AG08396 (cell line): ENCODE data around the gene ANAPC15.
A peak's percentile ranks its signal among the peaks of the same experiment; 100 is the strongest.

Experiments
- DNase-seq: peaks from one replicate; pipeline ENCODE4 v3.0.0; 2012; ENCODE audit warnings: low spot score, mixed read lengths

The ANAPC15 gene

DNA sequence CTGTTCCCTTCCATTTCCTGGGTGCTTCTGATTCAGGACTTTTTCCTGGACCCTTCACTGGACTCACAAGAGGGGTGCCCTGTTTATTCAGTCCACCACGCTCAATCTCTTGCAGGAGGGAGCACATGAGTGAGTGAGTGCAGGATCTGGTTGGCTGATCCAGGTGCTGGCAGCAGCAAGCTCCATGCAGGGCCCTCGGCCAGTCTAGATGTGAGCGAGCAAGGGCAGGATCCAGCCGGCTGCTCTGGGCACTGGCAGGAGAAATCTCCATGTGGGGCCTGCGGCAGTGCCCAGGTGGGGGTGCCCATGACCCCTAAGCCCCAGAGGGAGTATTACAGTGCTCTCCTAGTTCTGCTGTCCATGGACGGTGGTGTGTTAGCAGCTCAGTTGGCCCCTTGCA is 11.6 kb upstream of the ANAPC15 start:
- no peak for DNase-seq

DNA sequence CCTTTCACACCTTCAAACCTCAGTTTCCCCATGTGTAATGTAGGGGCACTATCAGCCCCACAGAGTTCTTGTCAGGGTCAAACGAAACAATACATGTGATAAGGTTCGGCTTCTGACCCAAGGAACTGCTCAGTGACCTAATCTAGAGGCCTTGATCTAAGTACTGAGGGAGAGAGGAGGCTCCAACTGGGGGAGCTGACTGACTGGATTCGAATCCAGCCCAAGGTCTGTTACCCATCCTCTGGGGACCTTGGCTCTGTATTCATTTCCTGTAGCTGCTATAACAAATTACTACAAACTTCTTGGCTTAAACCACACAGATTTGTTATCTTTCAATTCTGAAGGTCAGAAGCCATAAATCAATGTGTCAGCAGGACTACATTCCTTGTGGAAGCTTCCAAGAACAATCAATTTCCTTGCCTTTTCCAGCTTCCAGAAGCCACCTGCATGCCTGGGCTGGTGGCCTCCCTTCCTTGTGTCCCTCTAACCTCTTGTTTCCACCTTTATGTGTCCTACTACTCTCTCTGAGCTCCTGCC is 10.7 kb upstream of the ANAPC15 start:
- no peak for DNase-seq

DNA sequence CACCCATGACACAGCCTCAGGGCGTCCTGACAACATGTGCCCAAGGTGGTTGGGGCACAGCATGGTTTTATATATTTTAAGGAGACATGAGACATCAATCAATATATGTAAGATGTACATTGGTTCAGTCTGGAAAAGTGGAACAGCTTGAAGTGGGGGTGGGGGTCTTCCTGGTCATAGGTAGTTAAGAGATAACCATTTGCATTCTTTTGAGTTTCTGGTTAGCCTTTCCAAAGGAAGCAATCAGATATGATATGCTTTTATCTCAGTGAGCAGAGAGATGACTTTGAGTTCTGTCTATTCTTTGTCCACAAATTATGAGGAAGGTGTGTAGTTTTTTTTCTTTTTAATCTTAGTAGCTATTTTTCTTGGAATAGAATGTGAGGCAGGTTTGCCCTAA is 10.1 kb upstream of the ANAPC15 start:
- DNase-seq, result no peak

DNA sequence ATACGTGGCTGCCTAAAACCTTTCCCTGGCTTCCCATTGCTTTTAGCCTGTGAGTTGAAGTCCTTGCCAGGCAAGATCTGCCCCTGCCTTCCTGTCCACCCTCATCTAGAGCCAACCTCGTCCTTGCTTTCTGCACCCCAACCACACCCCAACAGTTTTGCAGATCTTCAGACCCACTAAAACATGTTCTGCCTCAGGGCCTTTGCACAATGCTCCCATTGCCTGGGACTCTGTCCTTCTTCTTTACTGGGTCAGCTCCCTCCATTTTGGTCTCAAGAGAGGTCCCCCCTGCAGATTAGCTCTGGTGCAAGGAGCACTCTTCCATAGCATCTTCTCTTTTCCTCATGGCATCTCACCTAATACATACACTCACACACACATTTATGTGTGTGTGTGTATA is 8.4 kb upstream of the ANAPC15 start:
- no peak for DNase-seq

DNA sequence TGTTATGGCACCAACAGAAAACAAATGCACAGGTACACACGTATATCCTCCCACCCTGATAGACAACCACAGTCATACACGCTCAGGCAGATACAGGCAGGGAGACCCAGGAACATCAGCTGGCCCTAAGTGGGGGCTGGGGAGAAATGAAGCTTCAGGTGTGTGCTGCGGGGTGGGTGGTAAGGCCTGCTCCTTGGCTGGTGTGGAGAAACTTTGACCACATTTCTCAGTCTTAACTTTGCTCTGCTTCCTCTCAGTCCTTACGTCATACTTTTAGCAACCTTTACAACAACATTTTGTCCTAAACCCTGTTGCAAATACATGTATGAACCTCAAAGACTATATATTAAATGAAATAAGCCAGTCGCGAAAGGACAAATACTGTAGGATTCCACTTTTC is 6.7 kb upstream of the ANAPC15 start:
- no peak for DNase-seq

DNA sequence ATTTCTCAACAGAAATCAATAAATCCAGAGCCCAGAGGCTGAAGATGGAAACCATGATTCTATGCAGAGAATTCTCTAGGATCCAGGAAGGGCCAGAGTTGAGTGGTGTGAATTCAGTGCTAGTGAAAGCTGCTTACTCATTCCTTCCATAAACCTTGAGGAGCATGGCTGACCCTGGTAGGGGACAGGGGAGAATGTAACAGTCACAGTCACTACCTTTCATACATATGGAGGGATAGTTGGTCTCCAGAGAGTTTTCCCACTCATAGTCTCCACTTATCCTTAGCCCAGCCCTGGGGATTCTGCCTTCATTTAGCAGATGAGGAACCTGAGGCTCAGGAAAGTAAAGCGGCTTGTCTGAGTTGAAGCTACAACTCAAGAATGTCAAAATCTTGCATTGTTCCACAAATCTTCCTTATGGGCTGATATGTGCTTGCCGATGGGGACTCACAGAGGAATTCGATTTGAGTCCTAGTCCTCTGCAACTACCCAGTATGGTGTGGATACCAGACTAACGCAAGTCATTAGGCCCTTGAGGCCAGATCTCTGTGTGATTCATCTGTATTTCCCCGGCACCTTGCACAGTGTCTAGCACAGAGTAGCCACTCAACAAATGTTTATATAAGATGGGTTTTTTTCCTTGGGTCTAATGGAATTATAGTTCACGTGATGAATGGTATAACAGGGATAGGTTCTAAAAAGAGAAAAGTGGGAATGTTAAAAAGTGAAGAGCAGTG is 3.7 kb upstream of the ANAPC15 start:
- DNase-seq, result no peak

DNA sequence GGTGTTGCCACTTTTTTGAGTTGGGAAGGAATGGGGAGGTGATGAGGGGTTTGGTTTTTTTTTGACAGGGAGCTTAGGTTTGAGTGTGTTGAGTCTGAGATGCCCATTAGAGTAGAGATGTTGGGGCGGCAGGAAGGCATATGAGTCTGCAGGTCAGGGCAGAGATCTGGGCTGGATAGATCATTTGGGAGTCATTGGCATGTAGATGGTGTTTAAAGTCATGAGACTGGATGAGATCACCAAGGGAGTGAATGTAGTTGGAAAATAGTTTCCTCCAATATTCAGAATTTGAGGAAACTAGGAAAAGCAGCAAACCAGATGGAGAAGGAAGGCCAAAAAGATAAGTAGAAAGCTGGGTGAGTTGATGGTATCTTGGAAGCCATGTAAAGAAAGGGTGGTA is 2.1 kb upstream of the ANAPC15 start:
- no peak for DNase-seq

DNA sequence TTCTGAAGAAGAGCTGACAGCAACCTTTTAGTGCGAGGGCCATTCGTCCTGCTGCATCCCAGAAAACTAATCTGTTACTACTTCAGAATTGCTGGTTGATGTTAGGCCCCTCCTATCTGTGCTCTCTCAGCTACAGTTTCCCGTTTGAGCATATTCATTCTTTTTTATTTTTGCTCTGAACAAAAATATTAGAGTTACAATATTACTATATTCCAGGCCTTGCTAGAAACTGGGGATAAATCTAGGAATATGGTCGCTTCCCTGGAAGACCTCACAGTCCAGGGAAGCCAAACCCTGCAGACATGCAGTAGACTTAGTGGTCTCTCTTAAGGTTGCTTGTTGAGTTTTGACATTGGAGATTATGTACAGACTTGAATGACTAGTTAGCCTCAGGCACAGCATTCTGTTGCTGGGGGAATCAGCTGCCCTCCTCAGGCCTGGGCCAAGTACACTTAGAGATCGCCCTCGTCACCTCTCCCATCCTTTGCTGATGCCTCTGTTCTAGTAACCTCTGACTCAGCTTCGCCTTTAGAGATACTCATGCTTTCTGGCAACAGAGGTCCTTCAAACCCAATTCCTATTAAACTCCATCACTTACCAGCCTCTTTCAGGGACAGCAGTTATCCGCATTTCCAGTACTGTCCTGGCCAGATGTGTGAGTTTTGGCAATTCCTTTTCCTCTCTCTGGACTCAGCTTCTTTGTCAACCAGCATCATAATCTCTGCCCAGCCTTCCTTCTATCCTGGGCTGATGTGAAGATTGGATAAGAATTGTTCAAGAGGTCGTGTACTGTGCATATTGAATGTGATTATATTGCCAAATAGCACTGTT is 698 bp upstream of the ANAPC15 start:
- DNase-seq, result no peak

DNA sequence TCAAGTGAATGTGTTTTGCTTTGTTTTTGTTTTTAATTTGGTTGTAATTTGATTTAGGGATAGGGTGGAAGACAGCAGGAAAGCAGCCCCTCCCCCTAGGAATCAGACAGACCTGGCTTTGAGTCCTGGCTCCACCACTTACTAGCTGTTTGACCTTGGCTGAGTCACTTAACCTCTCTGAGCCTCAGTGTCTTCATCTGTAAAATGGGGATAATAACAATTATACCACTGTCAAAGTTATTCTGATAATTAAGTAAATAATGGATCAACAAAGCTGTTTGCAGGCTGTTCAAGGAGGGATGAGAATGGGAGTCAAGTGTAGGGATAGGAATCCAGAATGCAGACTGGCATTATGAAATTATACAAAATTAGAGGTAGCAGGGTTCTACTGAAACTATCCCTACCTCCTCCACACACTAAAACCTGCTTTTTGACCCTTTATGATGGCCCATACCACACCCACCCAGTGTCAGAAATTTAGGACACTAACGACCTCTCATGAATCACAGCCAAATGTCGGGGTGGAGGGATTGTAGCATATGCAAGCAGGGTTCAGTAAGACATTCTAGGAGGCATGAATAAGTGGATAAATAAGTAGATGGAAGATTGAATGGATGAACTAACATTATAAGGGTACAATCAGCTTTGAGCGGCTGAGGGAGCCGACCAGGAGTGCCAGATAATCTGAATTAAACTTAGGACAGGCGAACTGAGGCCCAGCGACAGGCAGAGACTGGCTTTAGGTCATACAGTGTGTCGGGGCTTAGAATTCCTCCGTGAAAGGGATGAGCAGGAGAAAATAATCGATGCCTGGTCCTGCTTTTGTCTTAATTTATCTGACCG is 974 bp downstream of the ANAPC15 start:
- DNase-seq, result no peak

DNA sequence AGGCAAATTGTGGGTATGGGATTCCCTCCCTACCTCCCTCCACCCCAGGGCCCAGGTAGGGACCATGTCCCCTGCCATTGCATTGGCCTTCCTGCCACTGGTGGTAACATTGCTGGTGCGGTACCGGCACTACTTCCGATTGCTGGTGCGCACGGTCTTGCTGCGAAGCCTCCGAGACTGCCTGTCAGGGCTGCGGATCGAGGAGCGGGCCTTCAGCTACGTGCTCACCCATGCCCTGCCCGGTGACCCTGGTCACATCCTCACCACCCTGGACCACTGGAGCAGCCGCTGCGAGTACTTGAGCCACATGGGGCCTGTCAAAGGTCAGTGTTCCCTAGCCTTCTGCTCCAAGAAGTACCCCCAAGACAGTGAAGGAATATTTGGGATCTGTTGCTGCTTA is 6.6 kb downstream of the ANAPC15 start, which contains the start of gene TOMT:
Gene TOMT, plus strand, starts transcription at position 37 of the 400 bp plus-strand sequence. Its CDS starts 28 bp downstream, at position 65.
- DNase-seq, result no peak

DNA sequence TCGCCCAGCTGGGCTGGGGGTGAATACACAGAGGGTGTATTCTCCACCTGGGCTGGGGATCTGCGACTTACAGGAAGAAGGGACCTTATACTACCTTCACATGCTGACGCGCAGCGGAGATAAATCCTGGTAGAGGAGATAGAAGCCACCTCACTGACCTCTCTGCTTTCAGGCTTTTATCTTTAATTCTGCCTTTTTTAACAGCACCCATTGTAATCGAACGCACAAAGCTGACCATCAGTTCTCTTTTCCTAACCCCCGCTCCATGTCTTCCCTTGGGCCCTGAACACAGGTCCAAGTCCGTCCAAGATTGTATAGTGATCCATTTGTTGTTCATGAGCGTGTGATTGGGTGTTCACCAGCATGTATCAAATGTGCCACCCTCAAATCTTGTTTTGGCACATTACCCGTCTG is 8.7 kb downstream of the ANAPC15 start:
- DNase-seq, result no peak

DNA sequence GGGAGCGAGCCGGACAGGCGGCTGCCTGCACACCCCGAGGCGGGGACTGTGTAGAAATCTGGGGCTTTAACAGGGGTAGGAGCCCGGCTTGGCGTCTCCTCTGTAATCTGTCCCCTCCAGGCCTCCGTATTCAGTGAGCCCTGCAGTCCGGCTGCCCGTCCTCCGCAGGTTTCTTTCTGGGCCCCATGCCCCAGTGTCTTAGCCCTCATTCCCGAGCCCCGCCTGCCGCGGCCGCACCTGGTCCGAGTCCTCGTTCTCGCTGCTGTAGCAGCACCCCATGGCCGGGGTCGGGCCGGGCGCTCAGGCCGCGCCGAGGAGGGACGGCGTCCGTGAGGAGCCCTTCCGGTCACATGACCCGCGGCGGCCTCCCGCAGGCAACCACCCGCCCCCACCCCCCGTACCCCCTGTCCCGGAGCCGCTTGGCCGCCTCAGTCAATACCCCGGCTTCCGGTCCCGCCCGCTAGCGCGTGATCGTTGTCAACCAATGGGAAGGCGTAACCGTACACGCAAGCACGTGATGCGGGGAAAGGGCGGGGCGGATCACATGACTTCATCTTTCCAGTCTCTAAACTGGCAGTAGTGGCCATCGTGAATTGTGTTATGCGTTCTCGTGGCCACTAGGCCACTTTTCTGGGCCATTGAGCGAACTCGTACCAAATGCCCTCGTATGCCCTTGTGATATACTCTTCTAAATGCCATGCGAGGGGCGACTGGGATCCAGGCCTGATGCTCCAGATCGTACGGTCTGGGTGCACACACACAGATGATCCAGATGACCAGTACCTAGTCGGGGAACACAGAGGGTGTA is 9.3 kb downstream of the ANAPC15 start, which contains the start of gene LAMTOR1:
Gene LAMTOR1, minus strand, starts transcription at position 352 of the 808 bp plus-strand sequence. Its CDS starts 73 bp downstream, at position 279.
- DNase-seq, result peak; percentile 96

DNA sequence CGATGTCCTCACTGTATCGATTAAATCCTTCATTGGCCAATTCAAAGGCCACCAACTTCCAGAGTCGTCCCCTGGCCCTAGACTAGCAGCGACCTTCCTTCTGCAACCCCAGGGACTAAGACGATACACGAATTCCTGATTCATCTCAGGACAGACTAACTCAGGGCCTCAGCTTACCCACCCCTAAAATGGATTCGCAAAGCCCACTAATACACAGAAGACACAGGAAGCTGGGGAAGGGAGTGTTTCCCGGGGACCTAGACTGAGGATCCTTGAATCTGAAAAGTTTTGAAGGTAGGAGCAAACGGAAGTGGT is 9.9 kb downstream of the ANAPC15 start:
- DNase-seq, result no peak

DNA sequence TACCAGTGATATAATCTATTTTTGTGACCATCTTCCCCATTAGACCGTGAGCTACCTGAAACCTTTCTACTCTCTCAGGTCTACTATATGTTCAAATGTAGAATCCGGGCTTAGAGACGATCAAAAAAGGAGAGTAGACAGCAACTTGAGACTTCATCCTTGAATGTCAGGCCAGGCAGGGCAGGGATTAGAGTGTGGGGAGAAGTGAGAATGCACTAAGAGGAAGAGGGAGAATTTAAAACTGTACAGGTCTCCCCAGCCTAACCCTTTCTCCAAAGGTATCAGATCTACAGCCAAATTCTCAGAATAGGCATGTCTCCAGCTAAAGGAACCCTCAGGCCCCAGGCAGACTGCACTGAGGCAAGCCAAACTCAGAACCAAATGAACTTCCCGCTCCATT is 10.3 kb downstream of the ANAPC15 start:
- no peak for DNase-seq

DNA sequence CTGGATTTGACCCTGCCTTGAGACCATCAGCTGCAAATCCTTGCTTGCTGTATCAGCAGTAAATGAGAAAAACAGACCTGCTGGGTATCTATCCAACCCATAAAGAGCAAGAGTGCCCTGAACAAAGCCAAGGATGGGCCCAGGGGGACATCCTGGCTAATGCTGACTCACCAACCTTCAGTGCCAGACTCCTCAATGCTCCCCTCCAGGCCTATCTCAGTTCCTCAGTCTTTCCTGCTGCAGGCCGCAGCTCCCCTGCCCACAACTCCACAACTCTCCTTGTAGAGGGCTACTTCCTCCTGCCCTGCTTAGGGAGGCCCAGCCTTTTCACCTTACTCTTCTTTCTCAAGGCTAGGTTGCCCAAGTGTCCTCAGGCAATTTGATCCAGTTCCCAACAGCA is 12.0 kb downstream of the ANAPC15 start:
- DNase-seq, result no peak

DNA sequence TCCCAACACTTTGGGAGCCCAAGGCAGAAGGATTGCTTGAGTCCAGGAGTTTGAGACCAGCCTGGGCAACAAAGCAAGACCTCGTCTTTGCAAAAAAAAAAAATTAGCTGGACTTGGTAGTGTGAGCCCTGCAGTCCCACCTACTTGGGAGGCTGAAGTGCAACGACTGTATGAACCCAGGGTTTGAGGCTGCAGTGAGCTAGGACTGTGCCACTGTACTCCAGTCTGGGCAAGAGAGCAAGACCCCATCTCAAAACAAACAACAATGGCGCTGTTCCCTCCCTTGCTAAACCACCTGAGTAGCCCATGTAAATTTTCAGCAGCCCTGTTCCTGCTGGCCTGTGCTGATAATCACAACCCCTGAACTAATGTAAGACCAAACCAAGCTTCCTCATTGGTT is 12.5 kb downstream of the ANAPC15 start:
- DNase-seq, result no peak

DNA sequence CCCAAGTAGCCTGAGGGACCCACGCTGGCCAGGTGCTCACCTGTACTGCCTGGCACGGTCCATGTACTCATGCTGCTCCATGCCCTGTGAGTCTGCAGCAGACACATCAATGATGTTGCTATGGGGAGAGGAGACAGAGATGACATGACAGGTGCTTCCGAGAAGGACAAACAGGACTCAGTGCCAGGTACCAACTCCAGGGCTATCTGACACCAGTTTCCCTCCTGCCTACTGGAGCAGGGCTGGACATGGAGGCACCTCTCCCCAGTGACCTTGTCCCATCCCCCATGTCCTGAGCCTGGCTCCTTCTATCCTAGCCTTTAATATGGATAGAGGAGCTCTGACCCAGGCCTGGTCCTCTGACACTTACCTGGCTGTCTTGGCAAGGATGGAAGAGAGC is 13.8 kb downstream of the ANAPC15 start:
- no peak for DNase-seq

DNA sequence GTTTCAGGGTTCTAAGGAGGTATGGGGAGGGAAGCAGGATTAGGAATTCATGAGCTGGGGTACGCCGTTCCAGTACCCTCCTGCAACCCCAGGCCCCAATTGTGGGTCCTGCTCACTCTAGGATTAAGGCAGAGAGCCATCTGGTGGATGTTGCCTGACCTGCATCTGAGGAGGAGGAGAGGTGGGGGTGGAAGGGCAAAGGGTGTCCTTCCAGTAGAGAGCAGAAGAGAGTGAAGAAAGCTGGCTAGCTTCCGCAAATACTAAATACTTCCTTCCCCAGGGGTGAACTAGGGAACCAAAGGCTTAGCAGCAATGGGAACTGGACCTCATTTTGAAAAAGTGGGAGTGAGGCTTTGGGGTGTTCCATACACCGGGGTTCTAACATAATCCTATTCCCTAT is 21.2 kb downstream of the ANAPC15 start:
- DNase-seq, result peak; percentile 76

DNA sequence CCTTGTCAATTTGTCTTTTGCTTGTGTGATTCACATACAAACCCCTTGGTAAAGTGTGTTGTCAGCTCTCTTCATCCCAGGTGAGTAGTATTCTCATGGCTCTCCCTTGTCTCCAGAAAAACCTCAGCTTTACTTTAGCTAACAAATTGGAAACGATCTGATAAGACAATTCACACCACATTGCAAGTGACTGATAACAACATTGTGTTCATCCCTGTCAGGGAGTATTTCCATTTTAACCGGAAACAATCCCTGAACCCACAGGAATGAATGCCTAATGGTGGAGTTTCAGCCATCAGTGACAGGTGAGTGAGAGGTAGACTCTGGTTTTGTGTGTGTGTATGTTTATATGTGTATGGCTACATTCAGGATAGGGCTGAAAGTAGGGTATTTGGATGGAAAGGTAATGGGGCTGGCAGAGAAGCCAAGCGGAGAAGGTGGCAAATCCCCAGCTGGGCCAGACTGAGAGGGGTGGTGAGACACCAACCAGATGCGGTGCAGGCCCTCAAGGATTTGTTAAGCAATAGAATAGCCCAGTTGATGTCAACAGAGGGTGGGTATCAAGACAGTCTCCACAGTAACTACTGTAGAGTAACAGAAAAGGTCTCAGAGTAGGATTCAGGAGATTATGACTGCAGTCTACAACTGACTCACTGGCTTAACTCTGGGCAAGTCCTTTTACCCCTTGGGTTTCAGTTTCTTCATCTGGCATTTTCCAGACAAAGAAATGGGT is 24.3 kb downstream of the ANAPC15 start:
- DNase-seq, result no peak

DNA sequence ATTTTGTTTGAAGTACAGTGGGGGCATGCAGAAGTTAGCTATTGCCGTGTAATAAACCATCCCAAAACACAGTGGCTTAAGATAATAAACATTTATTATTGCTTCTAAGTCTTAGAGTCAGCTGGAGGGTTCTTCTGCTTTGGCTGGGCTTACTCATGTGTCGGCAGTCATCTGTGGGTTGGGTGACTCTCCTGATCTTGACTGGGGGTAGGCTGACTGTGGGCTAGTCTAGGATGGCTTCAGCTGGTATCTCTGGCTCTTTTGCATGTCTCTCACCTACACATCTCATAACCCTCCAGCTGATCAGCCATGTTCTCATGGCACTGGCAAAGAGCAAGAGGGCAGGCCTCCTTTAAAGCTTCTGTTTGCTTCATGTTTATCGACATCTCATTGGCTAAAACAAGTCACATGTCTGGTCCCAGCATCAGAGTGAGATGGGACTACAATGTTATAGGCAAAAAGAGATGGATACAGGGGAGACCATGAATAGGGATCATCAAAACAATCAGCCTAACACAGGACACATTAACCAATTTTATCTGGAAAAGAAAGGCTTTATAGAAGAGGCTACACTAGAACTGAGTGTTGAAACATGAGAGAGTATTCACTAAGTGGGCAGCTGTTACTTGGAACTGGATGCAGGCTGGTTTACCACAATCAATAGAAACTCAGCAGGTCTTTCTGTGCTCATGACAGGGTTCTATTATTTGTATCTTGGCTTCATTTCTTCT is 26.7 kb downstream of the ANAPC15 start:
- no peak for DNase-seq
